H9 (cell line): ENCODE data around the gene DDX1. TPM values are rescaled to one million over a fixed set of nuclear protein-coding genes. Genes with fewer than 3 reads are reported as not detected.

Source experiments
- DNase-seq: peaks from one replicate; pipeline ENCODE4 v3.0.0-alpha.2; 2017
- H2AFZ ChIP-seq: one replicate; pipeline ENCODE4 v1.6.1; 2013; ENCODE audit warnings: mild to moderate bottlenecking, low read length, control low read depth, moderate library complexity
- H2AK5ac ChIP-seq: 2 replicates; pipeline ENCODE4 v1.6.1; 2013; ENCODE audit warnings: low read length, control low read depth, mixed read lengths; ENCODE audit not compliant: insufficient read length
- H2BK120ac ChIP-seq: one replicate; pipeline ENCODE4 v1.6.1; 2013; ENCODE audit warnings: low read depth, mild to moderate bottlenecking, low read length, control low read depth, inconsistent platforms; ENCODE audit not compliant: poor library complexity, severe bottlenecking
- H2BK12ac ChIP-seq: 2 replicates; pipeline ENCODE4 v1.6.1; 2013; ENCODE audit warnings: low read length, control low read depth, mixed read lengths, low read depth; ENCODE audit not compliant: insufficient read length
- H2BK15ac ChIP-seq: 2 replicates; pipeline ENCODE4 v1.6.1; 2013; ENCODE audit warnings: low read depth, low read length, control low read depth
- H2BK20ac ChIP-seq: one replicate; pipeline ENCODE4 v1.6.1; 2013; ENCODE audit warnings: low read depth, mild to moderate bottlenecking, low read length, control low read depth, inconsistent platforms; ENCODE audit not compliant: poor library complexity, severe bottlenecking
- H2BK5ac ChIP-seq: 2 replicates; pipeline ENCODE4 v1.6.1; 2013; ENCODE audit warnings: low read length, control low read depth, mixed read lengths; ENCODE audit not compliant: insufficient read length
- H3K14ac ChIP-seq: 2 replicates; pipeline ENCODE4 v1.6.1; 2013; ENCODE audit warnings: low read length, control low read depth; ENCODE audit not compliant: insufficient read depth
- H3K18ac ChIP-seq: 2 replicates; pipeline ENCODE4 v1.6.1; 2013; ENCODE audit warnings: low read depth, mild to moderate bottlenecking, mixed read lengths, low read length, control low read depth; ENCODE audit not compliant: insufficient read length
- H3K23ac ChIP-seq: 2 replicates; pipeline ENCODE4 v1.6.1; 2013; ENCODE audit warnings: low read length, control low read depth, mixed read lengths, low read depth; ENCODE audit not compliant: insufficient read length
- H3K23me2 ChIP-seq: 2 replicates; pipeline ENCODE4 v1.6.1; 2013; ENCODE audit warnings: low read depth, mild to moderate bottlenecking, mixed read lengths, low read length, control low read depth; ENCODE audit not compliant: insufficient read length, poor library complexity, severe bottlenecking
- H3K27ac ChIP-seq: 2 replicates; pipeline ENCODE4 v1.5.1; 2013; ENCODE audit warnings: low read length, control low read depth, mixed read lengths, low read depth; ENCODE audit not compliant: insufficient read length
- H3K27me3 ChIP-seq: 2 replicates; pipeline ENCODE4 v1.6.1; 2013; ENCODE audit warnings: low read length, control low read depth, inconsistent platforms; ENCODE audit not compliant: insufficient read depth
- H3K4ac ChIP-seq: 2 replicates; pipeline ENCODE4 v1.6.1; 2013; ENCODE audit warnings: low read depth, mild to moderate bottlenecking, control low read depth, inconsistent platforms, low read length, moderate library complexity
- H3K4me1 ChIP-seq: 2 replicates; pipeline ENCODE4 v1.6.1; 2013; ENCODE audit warnings: low read length, control low read depth, inconsistent platforms; ENCODE audit not compliant: insufficient read depth
- H3K4me2 ChIP-seq: 2 replicates; pipeline ENCODE4 v1.6.1; 2013; ENCODE audit warnings: low read length, control low read depth, mixed read lengths; ENCODE audit not compliant: insufficient read length, insufficient read depth
- H3K56ac ChIP-seq: 2 replicates; pipeline ENCODE4 v1.6.1; 2013; ENCODE audit warnings: low read depth, mild to moderate bottlenecking, mixed read lengths, low read length, control low read depth; ENCODE audit not compliant: insufficient read length
- H3K79me1 ChIP-seq: 2 replicates; pipeline ENCODE4 v1.6.1; 2013; ENCODE audit warnings: low read depth, mild to moderate bottlenecking, moderate library complexity, low read length, control low read depth, inconsistent platforms; ENCODE audit not compliant: insufficient read depth, poor library complexity, severe bottlenecking
- H3K79me2 ChIP-seq: 2 replicates; pipeline ENCODE4 v1.6.1; 2013; ENCODE audit warnings: low read length, control low read depth, inconsistent platforms; ENCODE audit not compliant: insufficient read depth
- H3K9ac ChIP-seq: 2 replicates; pipeline ENCODE4 v1.6.1; 2013; ENCODE audit warnings: low read length, control low read depth, mixed read lengths; ENCODE audit not compliant: insufficient read length; ENCODE audit errors: extremely low read depth
- H3K9me3 ChIP-seq: one replicate; pipeline ENCODE4 v1.6.1; 2013; ENCODE audit warnings: low read depth, low read length, inconsistent platforms; ENCODE audit not compliant: control insufficient read depth
- H3T11ph ChIP-seq: one replicate; pipeline ENCODE4 v1.6.1; 2013; ENCODE audit warnings: mild to moderate bottlenecking, low read length, control low read depth, inconsistent platforms
- H4K20me1 ChIP-seq: one replicate; pipeline ENCODE4 v1.6.1; 2013; ENCODE audit not compliant: control insufficient read depth, insufficient read length, insufficient read depth
- H4K5ac ChIP-seq: 2 replicates; pipeline ENCODE4 v1.6.1; 2013; ENCODE audit warnings: low read depth, mild to moderate bottlenecking, mixed read lengths, low read length, control low read depth; ENCODE audit not compliant: insufficient read length
- H4K8ac ChIP-seq: replicated peaks from 2 replicates; pipeline ENCODE4 v1.6.1; 2013; ENCODE audit warnings: low read length, control low read depth, mixed read lengths, low read depth; ENCODE audit not compliant: insufficient read length
- H4K91ac ChIP-seq: 2 replicates; pipeline ENCODE4 v1.6.1; 2013; ENCODE audit warnings: low read depth, mild to moderate bottlenecking, moderate library complexity, mixed read lengths, low read length, control low read depth; ENCODE audit not compliant: insufficient read length
- H3K27ac Mint-ChIP-seq, 3 experiments: 2 replicates in 2 of 3; 3 replicates in 1 of 3; pipeline ENCODE4 v1.8.0; 2020 to 2021; ENCODE audit warnings: mixed read lengths in 3 of 3, mild to moderate bottlenecking in 1 of 3, moderate library complexity in 1 of 3
- H3K27me3 Mint-ChIP-seq: 2 replicates; pipeline ENCODE4 v1.8.0; 2021; ENCODE audit warnings: low read depth, mild to moderate bottlenecking, moderate library complexity, mixed read lengths
- H3K36me3 Mint-ChIP-seq, 3 experiments: 2 replicates in 2 of 3; 3 replicates in 1 of 3; pipeline ENCODE4 v1.8.0; 2020 to 2021; ENCODE audit warnings: low read depth in 3 of 3, mixed read lengths in 3 of 3; ENCODE audit not compliant: insufficient read depth in 1 of 3
- H3K4me1 Mint-ChIP-seq, 2 experiments: 2 replicates each; pipeline ENCODE4 v1.8.0; 2020; ENCODE audit warnings: mixed read lengths in 2 of 2
- H3K4me3 Mint-ChIP-seq, 2 experiments: 2 replicates in 1 of 2; 3 replicates in 1 of 2; pipeline ENCODE4 v1.8.0; 2020 to 2021; ENCODE audit warnings: mild to moderate bottlenecking in 2 of 2, mixed read lengths in 2 of 2, moderate library complexity in 1 of 2
- H3K9me3 Mint-ChIP-seq, 2 experiments: 2 replicates in 1 of 2; 3 replicates in 1 of 2; pipeline ENCODE4 v1.8.0; 2020; ENCODE audit warnings: mild to moderate bottlenecking in 2 of 2, mixed read lengths in 2 of 2, moderate library complexity in 1 of 2
- WGBS: extraction: QIAGEN DNeasy Blood & Tissue Kit; methylation state at CpG from one replicate; pipeline ENCODE4 v1.1.7; 2013; ENCODE audit warnings: missing lambda C conversion rate, low lambda C conversion rate, mixed read lengths; ENCODE audit not compliant: insufficient read length; ENCODE audit errors: extremely low coverage; 5-methylcytosine and 5-hydroxymethylcytosine counted together
- total RNA-seq: library from RNA; stranded (reverse); gene quantifications from 2 replicates; pipeline ENCODE4 v1.2.1, GENCODE V29; 2021
- TF ChIP-seq, protein P1 (sequence below): fragments of 200-600 bp; sonication (generic); conservative IDR thresholded peaks from 3 replicates; pipeline ENCODE4 v1.8.0; 2021; ENCODE audit warnings: antibody characterized with exemption, mild to moderate bottlenecking

Gene DDX1
- total RNA-seq, 1 experiment from 2014 or later = 120 TPM

DNA sequence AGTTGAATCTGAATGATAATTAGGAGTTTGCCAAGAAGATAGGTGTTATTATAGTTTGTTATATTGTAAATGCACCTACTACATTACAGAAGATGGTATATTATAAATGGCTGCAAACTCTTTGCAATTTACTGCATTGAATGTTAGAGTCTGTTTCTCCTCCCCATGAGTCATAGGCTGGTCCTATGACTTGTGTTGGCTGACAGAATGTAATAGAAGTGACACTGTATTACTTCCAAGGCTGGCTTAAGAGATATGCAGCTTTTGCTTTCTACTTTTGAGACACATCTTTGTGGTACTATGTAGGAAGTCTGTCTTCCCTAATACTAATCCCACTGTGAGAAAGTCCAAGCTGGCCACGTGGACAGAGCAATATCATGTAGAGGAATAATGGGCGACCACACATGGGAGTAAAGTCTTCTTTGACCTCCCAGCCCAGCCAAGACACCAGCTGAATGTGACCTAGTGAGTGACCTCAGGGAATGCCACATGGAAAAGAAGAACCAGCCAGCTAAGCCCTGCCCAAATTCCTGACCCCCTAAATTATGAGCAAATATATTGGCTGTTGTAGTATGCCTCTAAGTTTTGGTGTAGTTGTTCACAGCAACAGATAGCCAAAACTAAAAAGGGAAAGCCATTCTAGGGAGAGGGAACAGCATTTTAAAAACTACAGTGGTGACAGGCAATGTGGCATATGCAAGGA is 6.8 kb upstream of the DDX1 start:
- Histone ChIP-seq H3K14ac (no peak overlapping the region), H2BK15ac (no peak overlapping the region), H2BK20ac (no peak overlapping the region), H2AFZ (no peak overlapping the region), H3K4me1 (no peaks in the 10 kb centered on the region), H4K91ac (no peak overlapping the region), H3K27me3 (no peaks in the 10 kb centered on the region), H3K56ac (no peak overlapping the region), H4K5ac (no peak overlapping the region), H3K9ac (no peak overlapping the region), H3K4me2 (no peak overlapping the region), H3K23ac (no peak overlapping the region), H4K8ac (no peak overlapping the region), H3K9me3 (no peaks in the 10 kb centered on the region), H3K4ac (no peak overlapping the region), H3K18ac (no peak overlapping the region), H3K79me1 (no peaks in the 10 kb centered on the region), H3K27ac (no peak overlapping the region), H2BK12ac (no peak overlapping the region), H3K79me2 (no peaks in the 10 kb centered on the region), H3T11ph (no peak overlapping the region), H2BK120ac (no peak overlapping the region), H2AK5ac (no peak overlapping the region), H3K23me2 (no peaks in the 10 kb centered on the region), H2BK5ac (no peak overlapping the region), H4K20me1 (no peaks in the 10 kb centered on the region)
- no peaks in the 10 kb centered on the region for H3K4me1 Mint-ChIP-seq
- DNase-seq = no peak
- H3K27ac Mint-ChIP-seq = no peak overlapping the region
- H3K4me3 Mint-ChIP-seq = no peak overlapping the region
- WGBS = no CpG with 5 or more reads among the region's 2 CpGs
- TF ChIP-seq, protein P1, sequence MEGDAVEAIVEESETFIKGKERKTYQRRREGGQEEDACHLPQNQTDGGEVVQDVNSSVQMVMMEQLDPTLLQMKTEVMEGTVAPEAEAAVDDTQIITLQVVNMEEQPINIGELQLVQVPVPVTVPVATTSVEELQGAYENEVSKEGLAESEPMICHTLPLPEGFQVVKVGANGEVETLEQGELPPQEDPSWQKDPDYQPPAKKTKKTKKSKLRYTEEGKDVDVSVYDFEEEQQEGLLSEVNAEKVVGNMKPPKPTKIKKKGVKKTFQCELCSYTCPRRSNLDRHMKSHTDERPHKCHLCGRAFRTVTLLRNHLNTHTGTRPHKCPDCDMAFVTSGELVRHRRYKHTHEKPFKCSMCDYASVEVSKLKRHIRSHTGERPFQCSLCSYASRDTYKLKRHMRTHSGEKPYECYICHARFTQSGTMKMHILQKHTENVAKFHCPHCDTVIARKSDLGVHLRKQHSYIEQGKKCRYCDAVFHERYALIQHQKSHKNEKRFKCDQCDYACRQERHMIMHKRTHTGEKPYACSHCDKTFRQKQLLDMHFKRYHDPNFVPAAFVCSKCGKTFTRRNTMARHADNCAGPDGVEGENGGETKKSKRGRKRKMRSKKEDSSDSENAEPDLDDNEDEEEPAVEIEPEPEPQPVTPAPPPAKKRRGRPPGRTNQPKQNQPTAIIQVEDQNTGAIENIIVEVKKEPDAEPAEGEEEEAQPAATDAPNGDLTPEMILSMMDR = no peak
- H3K36me3 Mint-ChIP-seq = no peaks in the 10 kb centered on the region
- no peaks in the 10 kb centered on the region for H3K27me3 Mint-ChIP-seq
- H3K9me3 Mint-ChIP-seq = no peaks in the 10 kb centered on the region
